Brain microvascular endothelial cell (primary cell): ENCODE data around the gene PPP2R3B.

ENCODE experiments used
- DNase-seq: peaks from one replicate; pipeline ENCODE4 v3.0.0-alpha.2; 2020
- H3K27ac ChIP-seq: fragments of 250-450 bp; sonication (Bioruptor Pico); 2 replicates; pipeline ENCODE4 v1.5.1; 2020; ENCODE audit warnings: mild to moderate bottlenecking, moderate library complexity
- H3K27me3 ChIP-seq: fragments of 250-450 bp; sonication (Bioruptor Pico); replicated peaks from 2 replicates; pipeline ENCODE4 v1.5.1; 2020; ENCODE audit warnings: mild to moderate bottlenecking
- H3K36me3 ChIP-seq: fragments of 250-450 bp; sonication (Bioruptor Pico); replicated peaks from 2 replicates; pipeline ENCODE4 v1.5.1; 2020; ENCODE audit warnings: mild to moderate bottlenecking
- H3K4me3 ChIP-seq: 2 replicates; pipeline ENCODE4 v1.5.1; 2011; ENCODE audit warnings: low read depth, mild to moderate bottlenecking, control low read depth, low read length, moderate library complexity
- in situ Hi-C: cut with HindIII; loops from 2 replicates; pipeline ENCODE4 v1.10.0; 2017; ENCODE audit warnings: low sequenced_read_pairs, low pct_ligation_motif_present
- TF ChIP-seq, protein P1 (sequence below): IDR thresholded peaks from 2 replicates; pipeline ENCODE4 v1.5.1; 2011; ENCODE audit warnings: low read depth, mild to moderate bottlenecking, moderate library complexity, low read length, control low read depth, inconsistent platforms; ENCODE audit errors: missing control alignments

The PPP2R3B gene

DNA sequence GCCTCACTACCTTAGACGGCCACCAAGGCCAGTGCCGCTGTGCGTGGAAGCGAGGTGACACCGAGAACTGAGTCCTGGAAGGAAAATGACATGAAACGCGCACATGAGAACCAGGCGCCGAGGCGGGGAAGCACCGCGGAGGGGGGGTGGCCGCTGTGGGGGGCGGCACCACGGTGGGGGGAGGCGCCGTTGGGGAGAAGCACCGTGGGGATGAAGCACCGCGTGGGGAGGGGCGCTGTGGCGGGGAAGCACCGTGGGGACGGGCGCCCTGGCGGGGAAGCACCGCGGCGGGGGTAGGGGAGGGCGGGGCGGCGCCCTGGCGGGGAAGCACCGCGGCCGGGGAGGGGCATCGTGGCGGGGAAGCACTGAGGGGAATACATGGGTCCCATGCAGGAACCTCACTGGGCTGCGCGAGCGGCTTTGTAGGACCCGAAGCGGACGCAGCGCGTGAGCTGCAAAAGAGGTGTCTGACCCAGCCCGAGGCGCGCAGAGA is 28.0 kb downstream of the PPP2R3B start:
- DNase-seq: no peak
- Histone ChIP-seq H3K36me3 (no peaks in the 10 kb centered on the region), H3K4me3 (no peak overlapping the region), H3K27ac (no peak overlapping the region), H3K27me3 (no peaks in the 10 kb centered on the region)
- in situ Hi-C loops: no loop called here
- TF ChIP-seq, protein P1, sequence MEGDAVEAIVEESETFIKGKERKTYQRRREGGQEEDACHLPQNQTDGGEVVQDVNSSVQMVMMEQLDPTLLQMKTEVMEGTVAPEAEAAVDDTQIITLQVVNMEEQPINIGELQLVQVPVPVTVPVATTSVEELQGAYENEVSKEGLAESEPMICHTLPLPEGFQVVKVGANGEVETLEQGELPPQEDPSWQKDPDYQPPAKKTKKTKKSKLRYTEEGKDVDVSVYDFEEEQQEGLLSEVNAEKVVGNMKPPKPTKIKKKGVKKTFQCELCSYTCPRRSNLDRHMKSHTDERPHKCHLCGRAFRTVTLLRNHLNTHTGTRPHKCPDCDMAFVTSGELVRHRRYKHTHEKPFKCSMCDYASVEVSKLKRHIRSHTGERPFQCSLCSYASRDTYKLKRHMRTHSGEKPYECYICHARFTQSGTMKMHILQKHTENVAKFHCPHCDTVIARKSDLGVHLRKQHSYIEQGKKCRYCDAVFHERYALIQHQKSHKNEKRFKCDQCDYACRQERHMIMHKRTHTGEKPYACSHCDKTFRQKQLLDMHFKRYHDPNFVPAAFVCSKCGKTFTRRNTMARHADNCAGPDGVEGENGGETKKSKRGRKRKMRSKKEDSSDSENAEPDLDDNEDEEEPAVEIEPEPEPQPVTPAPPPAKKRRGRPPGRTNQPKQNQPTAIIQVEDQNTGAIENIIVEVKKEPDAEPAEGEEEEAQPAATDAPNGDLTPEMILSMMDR: no peak

DNA sequence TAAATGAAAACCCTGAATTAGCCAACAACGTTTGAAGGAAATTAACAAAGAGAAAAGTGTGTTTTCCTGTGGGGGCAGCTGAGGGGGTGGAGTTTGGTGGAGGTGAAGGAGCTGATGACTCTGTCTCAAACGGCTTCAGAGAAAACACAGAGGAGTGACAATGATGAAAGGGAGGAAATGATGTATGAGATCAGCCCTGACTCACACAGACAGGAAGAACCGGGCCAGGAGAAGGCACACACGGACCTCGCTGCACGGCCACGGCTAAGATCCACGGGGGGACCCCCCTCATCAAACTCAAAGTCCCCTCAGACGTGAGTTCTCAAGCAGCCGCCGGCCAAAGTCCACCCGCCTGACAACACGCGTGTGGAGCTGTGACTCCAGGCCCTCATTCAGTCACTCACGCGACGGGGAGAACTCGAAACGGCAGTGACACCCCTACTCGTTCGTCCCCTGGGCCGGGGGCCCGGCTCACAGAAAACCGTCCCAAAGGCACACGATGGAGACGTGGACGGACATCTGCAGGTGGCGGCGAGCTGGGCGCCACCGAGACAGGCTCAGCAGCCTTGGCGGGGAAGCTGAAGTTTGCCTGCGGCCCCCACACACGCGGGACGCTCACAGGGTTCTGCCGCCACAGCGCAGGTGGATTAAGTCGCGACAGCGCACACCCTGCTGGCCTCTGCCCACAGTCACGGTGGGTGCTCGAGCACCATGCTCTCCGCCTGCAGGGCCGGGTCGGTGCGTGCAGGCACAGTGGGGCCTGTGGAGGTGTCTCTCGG is 28.8 kb downstream of the PPP2R3B start:
- H3K4me3 ChIP-seq: no peak overlapping the region
- H3K27ac ChIP-seq: no peak overlapping the region
- TF ChIP-seq, protein P1: no peak
- peak; percentile 40 for DNase-seq
- no peaks in the 10 kb centered on the region for H3K27me3 ChIP-seq
- in situ Hi-C loops: no loop called here
- H3K36me3 ChIP-seq: no peaks in the 10 kb centered on the region

DNA sequence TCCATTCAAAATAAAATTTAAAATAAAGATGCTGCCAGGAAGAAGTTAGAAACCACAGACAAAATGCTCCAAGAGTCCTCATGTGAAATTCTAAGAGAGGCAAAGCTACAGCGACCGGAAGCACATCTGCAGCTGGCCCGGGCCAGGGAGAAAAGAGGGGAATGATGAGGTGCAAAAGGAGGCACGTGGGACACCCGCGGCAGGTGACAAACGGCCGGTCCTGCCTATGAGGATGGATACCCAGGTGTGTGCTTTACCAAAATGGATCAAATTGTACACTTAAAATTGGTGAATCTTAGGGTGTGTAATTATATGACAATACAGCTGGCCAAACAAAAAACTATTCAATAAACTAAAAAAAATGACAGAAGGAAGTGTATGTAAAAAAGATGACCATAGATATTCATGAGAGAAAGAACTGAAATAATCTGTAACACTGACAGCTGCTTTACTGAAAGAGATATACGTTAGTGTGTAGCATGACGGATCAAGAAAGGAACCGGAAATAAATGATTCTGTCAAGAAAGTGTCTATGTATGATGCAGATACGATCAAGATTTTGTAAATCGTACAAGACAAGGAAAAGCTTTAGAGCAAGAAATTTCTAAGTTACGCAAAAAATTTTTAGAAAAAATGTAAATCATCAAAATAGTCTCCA is 29.5 kb downstream of the PPP2R3B start:
- H3K27me3 ChIP-seq: no peaks in the 10 kb centered on the region
- TF ChIP-seq, protein P1: no peak
- H3K4me3 ChIP-seq: no peak overlapping the region
- in situ Hi-C loops: no loop called here
- no peaks in the 10 kb centered on the region for H3K36me3 ChIP-seq
- no peak for DNase-seq
- no peak overlapping the region for H3K27ac ChIP-seq

DNA sequence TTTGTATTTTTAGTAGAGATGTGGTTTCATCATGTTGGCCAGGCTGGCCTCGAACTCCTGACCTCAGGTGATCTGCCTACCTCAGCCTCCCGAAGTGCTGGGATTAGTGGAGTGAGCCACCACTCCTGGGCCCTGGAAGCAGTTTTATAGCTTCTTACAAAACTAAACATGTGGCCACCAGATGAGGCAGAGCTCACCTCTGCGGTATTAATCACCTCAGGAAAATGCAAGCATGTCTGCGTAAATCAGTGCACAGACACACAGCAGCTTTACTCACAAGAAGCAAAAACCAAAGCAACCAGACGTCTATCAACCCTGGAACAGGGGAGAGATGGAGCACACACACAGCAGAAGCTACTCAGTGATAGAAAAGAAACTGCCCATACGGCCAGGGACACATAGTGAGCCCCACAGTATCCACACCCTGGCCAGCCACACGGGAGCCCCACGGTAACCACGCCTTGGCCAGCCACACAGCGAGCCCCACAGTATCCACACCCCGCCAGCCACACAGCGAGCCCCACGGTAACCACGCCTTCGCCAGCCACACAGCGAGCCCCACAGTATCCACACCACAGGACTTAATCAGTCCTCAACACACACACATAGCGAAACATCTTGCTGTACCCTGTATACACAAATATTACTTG is 30.2 kb downstream of the PPP2R3B start:
- TF ChIP-seq, protein P1: no peak
- no peaks in the 10 kb centered on the region for H3K27me3 ChIP-seq
- no peak for DNase-seq
- no peak overlapping the region for H3K27ac ChIP-seq
- H3K36me3 ChIP-seq: no peaks in the 10 kb centered on the region
- in situ Hi-C loops: no loop called here
- H3K4me3 ChIP-seq: no peak overlapping the region

DNA sequence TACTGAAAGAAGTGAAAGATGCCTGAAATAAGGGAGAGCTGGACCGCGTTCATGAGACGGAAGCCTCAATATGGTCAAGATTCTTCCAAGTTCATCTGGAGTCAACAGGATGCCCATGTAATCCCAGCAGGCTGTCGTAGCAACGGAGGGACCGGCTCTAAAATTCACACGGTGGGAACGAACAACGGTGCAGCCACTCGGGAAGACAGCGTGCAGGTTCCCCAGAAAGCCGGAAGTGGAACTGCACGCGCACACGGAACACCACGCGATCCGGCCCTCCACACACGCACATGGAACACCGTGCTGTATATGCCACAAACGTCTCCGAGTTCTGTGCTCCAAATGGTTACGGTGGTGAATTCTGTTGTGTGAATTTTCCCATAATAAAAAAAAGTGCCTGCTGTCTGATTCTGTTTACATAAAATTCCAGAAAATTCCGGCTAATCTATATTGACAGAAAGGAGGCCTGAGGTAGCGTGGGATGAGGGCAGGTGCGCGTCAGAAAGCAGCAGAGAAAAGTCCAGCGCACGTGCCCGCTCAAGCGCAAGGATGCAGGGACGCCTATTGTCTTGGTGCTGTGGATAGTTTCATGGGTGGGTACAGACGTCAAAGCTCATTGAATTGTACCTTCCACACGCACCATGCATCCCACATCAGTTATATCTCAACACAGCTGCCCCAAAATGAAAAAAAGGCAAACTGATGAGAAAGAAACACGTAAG is 31.2 kb downstream of the PPP2R3B start:
- no peaks in the 10 kb centered on the region for H3K36me3 ChIP-seq
- in situ Hi-C loops: no loop called here

More for the DNA sequence above, 31.2 kb downstream of the PPP2R3B start:
- TF ChIP-seq, protein P1: no peak
- no peak overlapping the region for H3K4me3 ChIP-seq
- no peak overlapping the region for H3K27ac ChIP-seq
- no peak for DNase-seq
- H3K27me3 ChIP-seq: no peaks in the 10 kb centered on the region
